Liver (tissue), 9 donors: Measurements from ENCODE around the gene AFF2. TPM values are rescaled to one million over a fixed set of nuclear protein-coding genes. Genes with fewer than 3 reads are reported as not detected.

ENCODE experiments used
- DNase-seq: peaks from one replicate; pipeline ENCODE4 v3.0.0-alpha.2; 2017; ENCODE audit warnings: low spot score
- H3K27ac ChIP-seq, 2 donors: one replicate each; pipeline ENCODE4 v1.7.0; 2013; ENCODE audit warnings: inconsistent platforms in 2 of 2, low read length in 2 of 2, control low read depth in 1 of 2, low read depth in 1 of 2, mild to moderate bottlenecking in 1 of 2
- H3K27me3 ChIP-seq, 4 donors: one replicate each; pipeline versions ENCODE4 v1.6.1 to v1.7.0; 2013; ENCODE audit warnings: low read length in 3 of 4, inconsistent platforms in 1 of 4, mild to moderate bottlenecking in 1 of 4, moderate library complexity in 1 of 4; ENCODE audit not compliant: control insufficient read depth in 4 of 4, insufficient read depth in 4 of 4
- H3K36me3 ChIP-seq, 4 donors: one replicate each; pipeline versions ENCODE4 v1.6.1 to v1.7.0; 2013; ENCODE audit warnings: low read length in 3 of 4, mild to moderate bottlenecking in 3 of 4, low read depth in 1 of 4, moderate library complexity in 1 of 4; ENCODE audit not compliant: control insufficient read depth in 4 of 4, insufficient read depth in 3 of 4
- H3K4me1 ChIP-seq, 4 donors: one replicate each; pipeline versions ENCODE4 v1.6.1 to v1.7.0; 2013; ENCODE audit warnings: low read length in 3 of 4, mild to moderate bottlenecking in 3 of 4, moderate library complexity in 1 of 4; ENCODE audit not compliant: control insufficient read depth in 4 of 4, insufficient read depth in 4 of 4
- H3K4me3 ChIP-seq, 3 donors: one replicate each; pipeline versions ENCODE4 v1.6.1 to v1.7.0; 2013; ENCODE audit warnings: low read length in 3 of 3, control low read depth in 1 of 3, low read depth in 1 of 3, mild to moderate bottlenecking in 1 of 3
- H3K9ac ChIP-seq, 2 donors: one replicate each; pipeline ENCODE4 v1.7.0; 2013; ENCODE audit warnings: low read length in 2 of 2, mild to moderate bottlenecking in 2 of 2, moderate library complexity in 2 of 2, control low read depth in 1 of 2, low read depth in 1 of 2
- H3K9me3 ChIP-seq, 4 donors: one replicate each; pipeline versions ENCODE4 v1.6.1 to v1.7.0; 2013; ENCODE audit warnings: low read length in 3 of 4; ENCODE audit not compliant: control insufficient read depth in 4 of 4
- EGR1 ChIP-seq, 2 donors: IDR thresholded peaks; 2 replicates each; pipeline ENCODE4 v1.6.1; 2016 to 2018; ENCODE audit warnings: antibody characterized with exemption in 2 of 2, low read depth in 2 of 2
- FOXA1 ChIP-seq: IDR thresholded peaks from 2 replicates; pipeline ENCODE4 v1.6.1; 2016; ENCODE audit warnings: antibody characterized with exemption
- FOXA2 ChIP-seq: IDR thresholded peaks from 2 replicates; pipeline ENCODE4 v1.6.1; 2016; ENCODE audit warnings: antibody characterized with exemption
- GABPA ChIP-seq, 2 donors: IDR thresholded peaks in 1 of 2; conservative IDR thresholded peaks in 1 of 2; 2 replicates each; pipeline ENCODE4 v1.6.1; 2016; ENCODE audit warnings: antibody characterized with exemption in 2 of 2, mild to moderate bottlenecking in 1 of 2, moderate library complexity in 1 of 2
- HNF4A ChIP-seq, 2 donors: conservative IDR thresholded peaks; 2 replicates each; pipeline ENCODE4 v1.6.1; 2016; ENCODE audit warnings: antibody characterized with exemption in 2 of 2, mild to moderate bottlenecking in 2 of 2
- HNF4G ChIP-seq: IDR thresholded peaks from 2 replicates; pipeline ENCODE4 v1.6.1; 2016; ENCODE audit warnings: antibody characterized with exemption
- JUND ChIP-seq, 2 donors: IDR thresholded peaks; 2 replicates each; pipeline ENCODE4 v1.6.1; 2016; ENCODE audit warnings: antibody characterized with exemption in 2 of 2
- NR2F2 ChIP-seq: IDR thresholded peaks from 2 replicates; pipeline ENCODE4 v1.6.1; 2016; ENCODE audit warnings: antibody characterized with exemption
- RAD21 ChIP-seq, 2 donors: IDR thresholded peaks; 2 replicates each; pipeline ENCODE4 v1.6.1; 2016; ENCODE audit warnings: antibody characterized with exemption in 2 of 2, mild to moderate bottlenecking in 2 of 2
- RXRA ChIP-seq, 2 donors: IDR thresholded peaks; 2 replicates each; pipeline ENCODE4 v1.6.1; 2017 to 2018; ENCODE audit warnings: antibody characterized with exemption in 2 of 2, mild to moderate bottlenecking in 1 of 2
- SP1 ChIP-seq: IDR thresholded peaks from 2 replicates; pipeline ENCODE4 v1.6.1; 2018; ENCODE audit warnings: antibody characterized with exemption, mild to moderate bottlenecking
- TAF1 ChIP-seq: conservative IDR thresholded peaks from 2 replicates; pipeline ENCODE4 v1.6.1; 2016; ENCODE audit warnings: antibody characterized with exemption, mild to moderate bottlenecking
- YY1 ChIP-seq: IDR thresholded peaks from 2 replicates; pipeline ENCODE4 v1.6.1; 2016; ENCODE audit warnings: antibody characterized with exemption, mild to moderate bottlenecking
- WGBS: extraction: QIAGEN DNeasy Blood & Tissue Kit; methylation state at CpG from one replicate; pipeline ENCODE4 v1.1.7; 2013; 5-methylcytosine and 5-hydroxymethylcytosine counted together
- polyA plus RNA-seq, 2 donors: library from polyadenylated mRNA; stranded (reverse) in 1 of 2; unstranded in 1 of 2; fragments of 200-250 nt in 1 of 2; fragments of >200 nt in 1 of 2; fragmentation: Nextera tagmentation in 1 of 2; extraction: Ambion mirVana in 1 of 2; gene quantifications; one replicate each; pipeline versions ENCODE4 v1.2.1 to v1.2.3, GENCODE V29; 2013 to 2015
- total RNA-seq, 2 donors: library from RNA; depleted of rRNA; stranded (reverse); fragments of >200 nt; gene quantifications; one replicate each; pipeline ENCODE4 v1.2.3, GENCODE V29; 2014
- TF ChIP-seq, protein P1 (sequence below): IDR thresholded peaks from 2 replicates; pipeline ENCODE4 v1.6.1; 2016; ENCODE audit warnings: antibody characterized with exemption
- TF ChIP-seq, protein P2 (sequence below): IDR thresholded peaks from 2 replicates; pipeline ENCODE4 v1.6.1; 2016; ENCODE audit warnings: antibody characterized with exemption
- TF ChIP-seq, protein P3 (sequence below): IDR thresholded peaks from 2 replicates; pipeline ENCODE4 v1.6.1; 2016; ENCODE audit warnings: antibody characterized with exemption
- TF ChIP-seq, protein P4 (sequence below): IDR thresholded peaks from 2 replicates; pipeline ENCODE4 v1.6.1; 2016; ENCODE audit warnings: antibody characterized with exemption, mild to moderate bottlenecking
- TF ChIP-seq, protein P5 (sequence below): fragments of 150-350 bp; IDR thresholded peaks from 2 replicates; pipeline ENCODE4 v1.5.1; 2017; ENCODE audit warnings: improper control_type of control experiment, low read depth, low read length; ENCODE audit not compliant: missing input control
- donor health status: healthy.
- donor health status: healthy.
- donor health status: healthy.
- donor health status: healthy.
- donor health status: healthy.

Gene AFF2
- total and polyA plus RNA-seq, 4 donors: 0.01 to 1.6 (median 0.50) TPM; not detected in 1

DNA sequence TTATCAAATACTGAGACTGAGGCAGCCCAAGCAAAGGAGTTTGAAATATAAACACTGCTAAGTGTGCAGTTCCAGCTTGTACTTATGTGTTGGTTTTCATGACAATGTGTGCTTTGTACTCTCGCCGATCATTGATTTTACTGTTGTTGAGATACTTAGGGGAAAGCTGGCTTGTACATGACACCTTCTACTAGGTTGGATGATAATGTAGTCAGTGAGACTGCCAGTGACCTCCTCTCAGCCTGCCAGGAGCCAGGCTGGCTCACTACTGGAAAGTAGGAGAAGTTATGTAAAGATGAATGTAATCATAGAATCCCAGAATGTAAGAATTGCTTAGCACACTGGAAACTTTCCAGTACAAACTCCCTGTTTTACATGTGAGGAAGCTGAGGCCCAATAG, 132.0 kb downstream of the AFF2 start:
- H3K27me3 ChIP-seq: no peaks in the 10 kb centered on the region
- no peaks in the 10 kb centered on the region for H3K9me3 ChIP-seq
- H3K36me3 ChIP-seq: no peaks in the 10 kb centered on the region
- 42% methylated on average over 2 of the region's 2 CpGs for WGBS
- no peak for TF ChIP-seq GABPA (IDR thresholded peaks at IDR 0.05 in 1 of 2, conservative IDR thresholded peaks at IDR 0.05 in 1 of 2)
- TF ChIP-seq TAF1: no peak
- TF ChIP-seq, protein P1, sequence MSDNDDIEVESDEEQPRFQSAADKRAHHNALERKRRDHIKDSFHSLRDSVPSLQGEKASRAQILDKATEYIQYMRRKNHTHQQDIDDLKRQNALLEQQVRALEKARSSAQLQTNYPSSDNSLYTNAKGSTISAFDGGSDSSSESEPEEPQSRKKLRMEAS: no peak
- TF ChIP-seq RAD21 (IDR thresholded peaks at IDR 0.05): no peak
- TF ChIP-seq SP1: no peak
- no peak for TF ChIP-seq FOXA2
- TF ChIP-seq, protein P2, sequence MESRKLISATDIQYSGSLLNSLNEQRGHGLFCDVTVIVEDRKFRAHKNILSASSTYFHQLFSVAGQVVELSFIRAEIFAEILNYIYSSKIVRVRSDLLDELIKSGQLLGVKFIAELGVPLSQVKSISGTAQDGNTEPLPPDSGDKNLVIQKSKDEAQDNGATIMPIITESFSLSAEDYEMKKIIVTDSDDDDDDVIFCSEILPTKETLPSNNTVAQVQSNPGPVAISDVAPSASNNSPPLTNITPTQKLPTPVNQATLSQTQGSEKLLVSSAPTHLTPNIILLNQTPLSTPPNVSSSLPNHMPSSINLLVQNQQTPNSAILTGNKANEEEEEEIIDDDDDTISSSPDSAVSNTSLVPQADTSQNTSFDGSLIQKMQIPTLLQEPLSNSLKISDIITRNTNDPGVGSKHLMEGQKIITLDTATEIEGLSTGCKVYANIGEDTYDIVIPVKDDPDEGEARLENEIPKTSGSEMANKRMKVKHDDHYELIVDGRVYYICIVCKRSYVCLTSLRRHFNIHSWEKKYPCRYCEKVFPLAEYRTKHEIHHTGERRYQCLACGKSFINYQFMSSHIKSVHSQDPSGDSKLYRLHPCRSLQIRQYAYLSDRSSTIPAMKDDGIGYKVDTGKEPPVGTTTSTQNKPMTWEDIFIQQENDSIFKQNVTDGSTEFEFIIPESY: no peak
- TF ChIP-seq, protein P3, sequence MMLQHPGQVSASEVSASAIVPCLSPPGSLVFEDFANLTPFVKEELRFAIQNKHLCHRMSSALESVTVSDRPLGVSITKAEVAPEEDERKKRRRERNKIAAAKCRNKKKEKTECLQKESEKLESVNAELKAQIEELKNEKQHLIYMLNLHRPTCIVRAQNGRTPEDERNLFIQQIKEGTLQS: no peak
- no peak for TF ChIP-seq JUND (IDR thresholded peaks at IDR 0.05)
- TF ChIP-seq, protein P4, sequence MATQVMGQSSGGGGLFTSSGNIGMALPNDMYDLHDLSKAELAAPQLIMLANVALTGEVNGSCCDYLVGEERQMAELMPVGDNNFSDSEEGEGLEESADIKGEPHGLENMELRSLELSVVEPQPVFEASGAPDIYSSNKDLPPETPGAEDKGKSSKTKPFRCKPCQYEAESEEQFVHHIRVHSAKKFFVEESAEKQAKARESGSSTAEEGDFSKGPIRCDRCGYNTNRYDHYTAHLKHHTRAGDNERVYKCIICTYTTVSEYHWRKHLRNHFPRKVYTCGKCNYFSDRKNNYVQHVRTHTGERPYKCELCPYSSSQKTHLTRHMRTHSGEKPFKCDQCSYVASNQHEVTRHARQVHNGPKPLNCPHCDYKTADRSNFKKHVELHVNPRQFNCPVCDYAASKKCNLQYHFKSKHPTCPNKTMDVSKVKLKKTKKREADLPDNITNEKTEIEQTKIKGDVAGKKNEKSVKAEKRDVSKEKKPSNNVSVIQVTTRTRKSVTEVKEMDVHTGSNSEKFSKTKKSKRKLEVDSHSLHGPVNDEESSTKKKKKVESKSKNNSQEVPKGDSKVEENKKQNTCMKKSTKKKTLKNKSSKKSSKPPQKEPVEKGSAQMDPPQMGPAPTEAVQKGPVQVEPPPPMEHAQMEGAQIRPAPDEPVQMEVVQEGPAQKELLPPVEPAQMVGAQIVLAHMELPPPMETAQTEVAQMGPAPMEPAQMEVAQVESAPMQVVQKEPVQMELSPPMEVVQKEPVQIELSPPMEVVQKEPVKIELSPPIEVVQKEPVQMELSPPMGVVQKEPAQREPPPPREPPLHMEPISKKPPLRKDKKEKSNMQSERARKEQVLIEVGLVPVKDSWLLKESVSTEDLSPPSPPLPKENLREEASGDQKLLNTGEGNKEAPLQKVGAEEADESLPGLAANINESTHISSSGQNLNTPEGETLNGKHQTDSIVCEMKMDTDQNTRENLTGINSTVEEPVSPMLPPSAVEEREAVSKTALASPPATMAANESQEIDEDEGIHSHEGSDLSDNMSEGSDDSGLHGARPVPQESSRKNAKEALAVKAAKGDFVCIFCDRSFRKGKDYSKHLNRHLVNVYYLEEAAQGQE: no peak
- no peak for TF ChIP-seq HNF4G
- TF ChIP-seq NR2F2: no peak
- no peak for TF ChIP-seq HNF4A (conservative IDR thresholded peaks at IDR 0.05)
- TF ChIP-seq FOXA1: no peak
- TF ChIP-seq, protein P5, sequence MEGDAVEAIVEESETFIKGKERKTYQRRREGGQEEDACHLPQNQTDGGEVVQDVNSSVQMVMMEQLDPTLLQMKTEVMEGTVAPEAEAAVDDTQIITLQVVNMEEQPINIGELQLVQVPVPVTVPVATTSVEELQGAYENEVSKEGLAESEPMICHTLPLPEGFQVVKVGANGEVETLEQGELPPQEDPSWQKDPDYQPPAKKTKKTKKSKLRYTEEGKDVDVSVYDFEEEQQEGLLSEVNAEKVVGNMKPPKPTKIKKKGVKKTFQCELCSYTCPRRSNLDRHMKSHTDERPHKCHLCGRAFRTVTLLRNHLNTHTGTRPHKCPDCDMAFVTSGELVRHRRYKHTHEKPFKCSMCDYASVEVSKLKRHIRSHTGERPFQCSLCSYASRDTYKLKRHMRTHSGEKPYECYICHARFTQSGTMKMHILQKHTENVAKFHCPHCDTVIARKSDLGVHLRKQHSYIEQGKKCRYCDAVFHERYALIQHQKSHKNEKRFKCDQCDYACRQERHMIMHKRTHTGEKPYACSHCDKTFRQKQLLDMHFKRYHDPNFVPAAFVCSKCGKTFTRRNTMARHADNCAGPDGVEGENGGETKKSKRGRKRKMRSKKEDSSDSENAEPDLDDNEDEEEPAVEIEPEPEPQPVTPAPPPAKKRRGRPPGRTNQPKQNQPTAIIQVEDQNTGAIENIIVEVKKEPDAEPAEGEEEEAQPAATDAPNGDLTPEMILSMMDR: no peak
- no peak for TF ChIP-seq RXRA (IDR thresholded peaks at IDR 0.05)
- no peak for TF ChIP-seq YY1
- TF ChIP-seq EGR1 (IDR thresholded peaks at IDR 0.05; ENCODE audit: low read depth in 2 of 2): no peak
- H3K4me3 ChIP-seq: no peak overlapping the region
- DNase-seq: no peak
- no peaks in the 10 kb centered on the region for H3K4me1 ChIP-seq
- no peak overlapping the region for H3K27ac ChIP-seq
- no peak overlapping the region for H3K9ac ChIP-seq
